Activated naive CD4-positive, alpha-beta T cell treated with anti-CD3 and anti-CD28 coated beads, Interleukin-2, amount 50 U/mL, for 16 hours (primary cell): Measurements from ENCODE around the gene DYRK3.
A peak's percentile ranks its signal among the peaks of the same experiment; 100 is the strongest.

ENCODE experiments used
- DNase-seq: peaks from one replicate; pipeline ENCODE4 v3.0.0-alpha.2; 2020

The DYRK3 gene

GRCh38 chr1:206684478-206685333, 49.4 kb downstream of the DYRK3 start, which contains the start of gene MAPKAPK2:
MAPKAPK2 (plus strand) TSS chr1:206684905; CDS start chr1:206685230, 325 bp downstream.
- peak; percentile 70 for DNase-seq

- peak; percentile 49 for DNase-seq
These were observed 50.0 kb downstream of the DYRK3 start for GRCh38 chr1:206685334-206685768.

- peak; percentile 32 for DNase-seq
These were observed 50.6 kb downstream of the DYRK3 start for GRCh38 chr1:206685769-206686477.

GRCh38 chr1:206686478-206687249, 51.3 kb downstream of the DYRK3 start:
- no peak for DNase-seq

GRCh38 chr1:206687251-206687914, 52.0 kb downstream of the DYRK3 start:
- no peak for DNase-seq

- DNase-seq, result no peak
These were observed 52.6 kb downstream of the DYRK3 start for GRCh38 chr1:206687915-206688442.

GRCh38 chr1:206690516-206690915, 55.2 kb downstream of the DYRK3 start:
- DNase-seq, result no peak

- no peak for DNase-seq
These were observed 56.3 kb downstream of the DYRK3 start for GRCh38 chr1:206691604-206692003.

GRCh38 chr1:206693029-206693428, 57.7 kb downstream of the DYRK3 start:
- DNase-seq, result no peak

GRCh38 chr1:206693592-206693991, 58.3 kb downstream of the DYRK3 start:
- no peak for DNase-seq

- DNase-seq, result no peak
These were observed 59.1 kb downstream of the DYRK3 start for GRCh38 chr1:206694171-206695124.

- DNase-seq, result no peak
These were observed 60.4 kb downstream of the DYRK3 start for GRCh38 chr1:206695733-206696132.

GRCh38 chr1:206696812-206697585, 61.7 kb downstream of the DYRK3 start:
- DNase-seq, result no peak

- no peak for DNase-seq
These were observed 62.7 kb downstream of the DYRK3 start for GRCh38 chr1:206698011-206698410.
